GM19468 (cell line): ENCODE data around the gene DNAJB12.
"Not testable (repeated sequence)": the region's sequence is repeated elsewhere in the genome, so short reads cannot be mapped to it uniquely, and the experiment has no call there.

Experiments
- ATAC-seq: cut with Tn5 transposase; IDR thresholded peaks from one replicate; pipeline ENCODE4 v1.9.1; 2021; ENCODE audit warnings: mild to moderate bottlenecking, moderate library complexity, moderate number of reproducible peaks; ENCODE audit not compliant: unreplicated experiment; ENCODE audit errors: extremely low read depth

The DNAJB12 gene

GRCh38 chr10:72333112-72334015 lies 21.4 kb downstream of the DNAJB12 start:
- ATAC-seq = no peak

- ATAC-seq = no peak
These were observed 22.2 kb downstream of the DNAJB12 start for GRCh38 chr10:72332423-72333111.

- ATAC-seq = no peak
These were observed 22.9 kb downstream of the DNAJB12 start for GRCh38 chr10:72331575-72332422.

GRCh38 chr10:72330069-72330426 lies 24.7 kb downstream of the DNAJB12 start:
- ATAC-seq = no peak

- no peak for ATAC-seq
These were observed 25.2 kb downstream of the DNAJB12 start for GRCh38 chr10:72329290-72330068.

GRCh38 chr10:72328829-72329204 lies 25.9 kb downstream of the DNAJB12 start:
- no peak for ATAC-seq

GRCh38 chr10:72328045-72328828 lies 26.5 kb downstream of the DNAJB12 start:
- no peak for ATAC-seq

GRCh38 chr10:72326665-72327603 lies 27.8 kb downstream of the DNAJB12 start:
- not testable (repeated sequence) for ATAC-seq

- not testable (repeated sequence) for ATAC-seq
These were observed 29.2 kb downstream of the DNAJB12 start for GRCh38 chr10:72325243-72326175.

GRCh38 chr10:72323771-72324191 lies 30.9 kb downstream of the DNAJB12 start:
- ATAC-seq = no peak

GRCh38 chr10:72323108-72323749 lies 31.5 kb downstream of the DNAJB12 start:
- ATAC-seq = no peak

GRCh38 chr10:72322280-72323058 lies 32.2 kb downstream of the DNAJB12 start:
- ATAC-seq = no peak

- no peak for ATAC-seq
These were observed 32.8 kb downstream of the DNAJB12 start for GRCh38 chr10:72322030-72322279.

- ATAC-seq = no peak
These were observed 33.3 kb downstream of the DNAJB12 start for GRCh38 chr10:72321248-72322029.

GRCh38 chr10:72320676-72321247 lies 34.0 kb downstream of the DNAJB12 start:
- ATAC-seq = peak; percentile 24
